Prostate gland (tissue), 2 donors: ENCODE data around the gene DAGLA.

Experiments
- CTCF ChIP-seq, 4 experiments: fragments of 200-600 bp in 2 of 4; fragments of 450-650 bp in 2 of 4; sonication (generic) in 2 of 4; IDR thresholded peaks; 1 replicate in 3 of 4; 2 replicates in 1 of 4; pipeline ENCODE4 v1.5.1; 2016 to 2019; ENCODE audit warnings: antibody characterized with exemption in 4 of 4, mild to moderate bottlenecking in 2 of 4, moderate library complexity in 2 of 4
- POLR2A ChIP-seq: fragments of 450-650 bp; IDR thresholded peaks from one replicate; pipeline ENCODE4 v1.6.1; 2016; ENCODE audit warnings: antibody characterized with exemption, mild to moderate bottlenecking
- POLR2AphosphoS5 ChIP-seq: sonication (generic); formaldehyde crosslinking; IDR thresholded peaks from one replicate; pipeline ENCODE4 v1.6.1; 2017; ENCODE audit warnings: antibody characterized with exemption

GRCh38 chr11:61785837-61786402 lies 105.7 kb downstream of the DAGLA start:
- TF ChIP-seq CTCF (IDR thresholded peaks at IDR 0.05) (no peak), POLR2A (no peak), POLR2AphosphoS5 (no peak)
